DND-41 (cell line): ENCODE data around the gene GRHL3.

Source experiments
- CTCF ChIP-seq: IDR thresholded peaks from 2 replicates; pipeline ENCODE4 v1.5.1; 2012; ENCODE audit warnings: borderline replicate concordance, low read length, moderate library complexity, mild to moderate bottlenecking; ENCODE audit not compliant: poor library complexity, severe bottlenecking; ENCODE audit errors: extremely low read depth
- EZH2 ChIP-seq: IDR thresholded peaks from 3 replicates; pipeline ENCODE4 v1.6.1; 2012; ENCODE audit warnings: borderline replicate concordance, low read depth, mild to moderate bottlenecking, moderate library complexity, low read length, inconsistent platforms; ENCODE audit not compliant: severe bottlenecking

- no peak for TF ChIP-seq CTCF
- no peak for TF ChIP-seq EZH2
Measured at GRCh38 chr1:24290933-24291487, 28.1 kb upstream of the GRHL3 start.
